ENCODE measurements around the gene HIPK3.
A peak's percentile ranks its signal among the peaks of the same experiment; 100 is the strongest.

HIPK3 gene

GRCh38 chr11:33339247-33339646 is 82.1 kb downstream of the HIPK3 start:
- Histone ChIP-seq H3K27ac (ENCODE audit: low read length) (no peak overlapping the region), H2AFZ (ENCODE audit: low read depth, low read length) (no peak overlapping the region), H3K9me3 (ENCODE audit: insufficient read depth, low read length, severe bottlenecking) (no peaks in the 10 kb centered on the region), H3K4me3 (ENCODE audit: low read depth in 1 of 2, low read length in 2 of 2) (no peak overlapping the region), H3K4me1 (ENCODE audit: insufficient read depth, low read length) (no peaks in the 10 kb centered on the region), H3K27me3 (ENCODE audit: insufficient read depth, low read length, poor library complexity) (no peaks in the 10 kb centered on the region), H3K9ac (ENCODE audit: low read depth, low read length) (no peak overlapping the region), H4K20me1 (ENCODE audit: insufficient read depth, low read length) (no peaks in the 10 kb centered on the region), H3K36me3 (ENCODE audit: insufficient read depth, low read length) (peaks cover 50% of the 10 kb centered on the region), H3K4me2 (ENCODE audit: insufficient read depth, low read length) (no peak overlapping the region), H3K79me2 (ENCODE audit: insufficient read depth, low read length) (peaks cover under 1% of the 10 kb centered on the region; the same call in 1 of the 2 replicates)
- ATAC-seq (ENCODE audit: insufficient read depth, low read depth), result no peak
- TF ChIP-seq EZH2 (IDR thresholded peaks at IDR 0.05; ENCODE audit: borderline replicate concordance, low read depth, low read length, severe bottlenecking) (no peak), CTCF (IDR thresholded peaks at IDR 0.05; ENCODE audit: borderline replicate concordance, extremely low read depth, low read length, poor library complexity, severe bottlenecking) (no peak)
- no peak for DNase-seq

- DNase-seq, result no peak
- H2AFZ ChIP-seq (ENCODE audit: low read depth, low read length), result no peak overlapping the region
- H3K9ac ChIP-seq (ENCODE audit: low read depth, low read length), result no peak overlapping the region
- no peaks in the 10 kb centered on the region for H3K27me3 ChIP-seq (ENCODE audit: insufficient read depth, low read length, poor library complexity)
- no peak overlapping the region for H3K4me2 ChIP-seq (ENCODE audit: insufficient read depth, low read length)
- no peaks in the 10 kb centered on the region for H3K4me1 ChIP-seq (ENCODE audit: insufficient read depth, low read length)
- peaks cover 87% of the 10 kb centered on the region for H3K36me3 ChIP-seq (ENCODE audit: insufficient read depth, low read length)
- TF ChIP-seq CTCF (IDR thresholded peaks at IDR 0.05; ENCODE audit: borderline replicate concordance, extremely low read depth, low read length, poor library complexity, severe bottlenecking) (no peak), EZH2 (IDR thresholded peaks at IDR 0.05; ENCODE audit: borderline replicate concordance, low read depth, low read length, severe bottlenecking) (no peak)
- H3K79me2 ChIP-seq (ENCODE audit: insufficient read depth, low read length), result no peaks in the 10 kb centered on the region
- no peak overlapping the region for H3K4me3 ChIP-seq (ENCODE audit: low read depth in 1 of 2, low read length in 2 of 2)
- no peak overlapping the region for H3K27ac ChIP-seq (ENCODE audit: low read length)
- H4K20me1 ChIP-seq (ENCODE audit: insufficient read depth, low read length), result 0 out of 2 replicates have a peak, but pooled peaks cover 3% of the 10 kb centered on the region
- H3K9me3 ChIP-seq (ENCODE audit: insufficient read depth, low read length, severe bottlenecking), result no peaks in the 10 kb centered on the region
- peak; percentile 35; the same call in 1 of the 3 replicates for ATAC-seq (ENCODE audit: insufficient read depth, low read depth)
Observed at GRCh38 chr11:33344611-33345010, 87.4 kb downstream of the HIPK3 start.

- Histone ChIP-seq H3K4me3 (ENCODE audit: low read depth in 1 of 2, low read length in 2 of 2) (no peak overlapping the region), H3K4me1 (ENCODE audit: insufficient read depth, low read length) (no peaks in the 10 kb centered on the region), H3K27me3 (ENCODE audit: insufficient read depth, low read length, poor library complexity) (no peaks in the 10 kb centered on the region), H4K20me1 (ENCODE audit: insufficient read depth, low read length) (0 out of 2 replicates have a peak, but pooled peaks cover 3% of the 10 kb centered on the region), H3K36me3 (ENCODE audit: insufficient read depth, low read length) (peaks cover 86% of the 10 kb centered on the region), H3K9me3 (ENCODE audit: insufficient read depth, low read length, severe bottlenecking) (no peaks in the 10 kb centered on the region), H3K4me2 (ENCODE audit: insufficient read depth, low read length) (no peak overlapping the region), H2AFZ (ENCODE audit: low read depth, low read length) (no peak overlapping the region), H3K27ac (ENCODE audit: low read length) (no peak overlapping the region), H3K9ac (ENCODE audit: low read depth, low read length) (no peak overlapping the region), H3K79me2 (ENCODE audit: insufficient read depth, low read length) (no peaks in the 10 kb centered on the region)
- TF ChIP-seq CTCF (IDR thresholded peaks at IDR 0.05; ENCODE audit: borderline replicate concordance, extremely low read depth, low read length, poor library complexity, severe bottlenecking) (no peak), EZH2 (IDR thresholded peaks at IDR 0.05; ENCODE audit: borderline replicate concordance, low read depth, low read length, severe bottlenecking) (no peak)
- 0 out of 3 replicates have a peak, but pooled peaks have one; percentile 40 for ATAC-seq (ENCODE audit: insufficient read depth, low read depth)
- no peak for DNase-seq
Observed at GRCh38 chr11:33347490-33348125, 90.4 kb downstream of the HIPK3 start.
